SH-SY5Y (cell line): ENCODE measurements around the gene GAS7.

Experiments
- GATA2 ChIP-seq: IDR thresholded peaks from 2 replicates; pipeline ENCODE4 v1.6.1; 2011; ENCODE audit warnings: mild to moderate bottlenecking, low read depth, low read length
- GATA3 ChIP-seq: IDR thresholded peaks from 2 replicates; pipeline ENCODE4 v1.6.1; 2011; ENCODE audit warnings: low read depth, mild to moderate bottlenecking, low read length, moderate library complexity

The GAS7 gene

DNA sequence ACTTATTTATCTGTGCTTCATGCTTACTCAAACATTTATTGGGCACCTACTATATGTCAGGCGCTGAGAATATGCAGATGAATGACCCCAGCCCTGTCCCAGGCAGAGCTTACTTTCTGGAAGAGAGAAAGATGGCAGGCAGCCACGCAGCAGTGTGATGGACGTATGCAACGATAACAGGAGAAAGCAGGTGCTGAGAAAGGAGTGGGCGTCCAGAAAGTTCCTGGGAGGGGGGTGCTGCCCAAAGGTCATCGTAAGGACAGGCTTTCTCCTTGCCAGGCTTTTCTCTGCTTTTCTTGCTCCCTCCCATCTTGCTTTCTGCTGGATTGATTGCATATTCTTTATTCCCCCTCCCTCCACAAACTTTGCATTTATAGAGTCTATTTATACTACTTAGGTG is 124.5 kb downstream of the GAS7 start:
- TF ChIP-seq GATA2 (no peak), GATA3 (no peak)

- TF ChIP-seq GATA2 = no peak
- no peak for TF ChIP-seq GATA3
Observed at GRCh38 chr17:10072556-10073425, 125.6 kb downstream of the GAS7 start.

DNA sequence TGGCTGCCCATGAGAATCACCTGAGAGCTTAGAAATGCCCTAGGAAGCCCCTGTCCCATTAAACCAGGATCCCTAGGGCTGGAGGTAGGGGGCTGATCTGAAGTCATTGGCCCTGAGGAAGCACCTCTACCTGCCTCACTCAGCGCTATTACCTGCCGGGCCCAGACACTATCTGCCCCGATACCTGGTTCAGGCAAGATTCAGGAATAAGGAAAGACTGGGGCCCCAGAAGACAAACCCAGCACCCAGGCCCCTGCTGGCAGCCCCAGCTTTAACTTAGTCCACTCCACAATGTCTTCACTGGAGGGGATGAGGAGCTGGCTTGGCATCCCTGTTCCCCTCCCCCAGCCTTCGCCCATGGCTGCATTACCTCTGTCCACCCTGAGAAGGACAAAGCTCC is 126.3 kb downstream of the GAS7 start:
- TF ChIP-seq GATA3 (no peak), GATA2 (no peak)

GRCh38 chr17:10071141-10071540 is 127.3 kb downstream of the GAS7 start:
- TF ChIP-seq GATA2 (no peak), GATA3 (no peak)

- TF ChIP-seq GATA3 (no peak), GATA2 (no peak)
Observed at GRCh38 chr17:10070690-10071089, 127.7 kb downstream of the GAS7 start.

DNA sequence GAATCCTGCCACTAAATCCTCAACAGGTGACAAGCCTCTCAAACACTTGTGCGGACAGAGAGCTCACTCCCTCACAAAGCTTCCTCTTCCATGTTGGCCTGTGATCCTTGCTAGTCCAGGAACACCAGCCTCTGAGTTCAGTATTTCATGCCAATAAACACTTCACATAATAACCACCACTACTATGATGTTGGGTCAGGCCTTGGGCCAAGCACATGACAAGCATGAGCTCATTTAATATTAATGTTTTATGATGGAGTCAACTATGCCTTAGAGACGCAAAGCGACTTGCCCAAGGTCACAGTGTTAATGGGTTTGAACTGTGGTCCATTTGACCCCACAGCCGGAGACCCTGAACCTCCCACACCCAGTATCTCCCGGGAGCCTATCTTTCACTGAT is 129.1 kb downstream of the GAS7 start:
- TF ChIP-seq GATA3 = no peak
- no peak for TF ChIP-seq GATA2

GRCh38 chr17:10067446-10068143 is 130.8 kb downstream of the GAS7 start:
- TF ChIP-seq GATA2 (no peak), GATA3 (no peak)

GRCh38 chr17:10064536-10064935 is 133.9 kb downstream of the GAS7 start:
- TF ChIP-seq GATA2 = no peak
- no peak for TF ChIP-seq GATA3

GRCh38 chr17:10063730-10064241 is 134.6 kb downstream of the GAS7 start:
- no peak for TF ChIP-seq GATA3
- TF ChIP-seq GATA2 = no peak

- no peak for TF ChIP-seq GATA3
- no peak for TF ChIP-seq GATA2
Observed at GRCh38 chr17:10062691-10063385, 135.6 kb downstream of the GAS7 start.

DNA sequence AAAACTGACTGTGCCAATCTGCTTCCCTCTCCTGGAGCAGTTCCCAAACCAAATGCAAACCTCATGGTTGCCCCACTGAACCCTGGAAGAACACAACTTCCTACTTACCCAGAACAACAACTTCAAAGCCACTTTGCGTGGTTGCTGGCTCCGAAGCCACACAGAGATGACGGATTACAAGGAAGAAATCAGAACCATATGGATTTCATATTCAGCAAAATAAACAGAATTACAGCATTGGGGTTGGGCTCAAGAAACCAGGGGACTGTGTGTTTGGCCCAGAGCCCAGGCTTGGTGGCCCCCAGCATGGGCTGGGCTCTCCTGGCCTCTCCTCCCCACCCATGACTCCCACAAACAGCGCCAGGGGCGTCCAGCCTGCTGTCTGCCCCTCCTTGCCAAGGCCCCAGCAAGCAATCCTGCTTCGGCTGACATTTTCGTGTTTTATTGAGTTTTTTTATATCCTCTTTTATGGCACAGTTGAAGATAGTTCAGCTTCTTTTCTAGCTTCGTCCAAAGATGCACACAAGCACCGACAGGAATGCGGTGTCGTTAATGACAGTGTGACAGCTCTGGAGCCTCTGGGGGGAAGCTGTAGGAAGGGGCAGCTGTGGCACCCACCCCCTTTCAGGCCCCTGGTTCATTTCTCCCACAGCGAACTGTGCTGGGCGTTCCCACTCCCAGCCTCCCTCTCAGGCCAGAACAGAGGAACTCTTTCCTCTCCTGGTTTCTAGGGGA is 137.1 kb downstream of the GAS7 start:
- TF ChIP-seq GATA2 (no peak), GATA3 (no peak)

DNA sequence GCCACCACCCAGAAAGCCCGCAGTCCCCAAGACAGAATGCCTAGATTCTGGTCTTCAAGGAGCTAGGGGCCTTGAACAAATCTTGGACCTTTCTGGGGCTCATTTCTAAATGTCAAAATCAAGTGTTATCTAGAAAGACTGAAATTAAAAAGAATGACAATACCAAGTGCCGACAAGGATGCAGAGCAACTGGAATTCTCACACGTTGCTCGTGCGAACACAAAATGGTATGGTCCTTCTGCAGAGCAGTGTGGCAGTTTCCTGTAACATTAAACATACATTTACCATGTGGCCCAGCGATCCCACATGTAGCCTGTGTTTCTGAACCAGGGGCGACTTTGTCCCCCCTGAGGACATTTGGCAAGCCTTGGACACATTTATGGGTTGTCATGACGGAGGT is 137.9 kb downstream of the GAS7 start:
- no peak for TF ChIP-seq GATA3

DNA sequence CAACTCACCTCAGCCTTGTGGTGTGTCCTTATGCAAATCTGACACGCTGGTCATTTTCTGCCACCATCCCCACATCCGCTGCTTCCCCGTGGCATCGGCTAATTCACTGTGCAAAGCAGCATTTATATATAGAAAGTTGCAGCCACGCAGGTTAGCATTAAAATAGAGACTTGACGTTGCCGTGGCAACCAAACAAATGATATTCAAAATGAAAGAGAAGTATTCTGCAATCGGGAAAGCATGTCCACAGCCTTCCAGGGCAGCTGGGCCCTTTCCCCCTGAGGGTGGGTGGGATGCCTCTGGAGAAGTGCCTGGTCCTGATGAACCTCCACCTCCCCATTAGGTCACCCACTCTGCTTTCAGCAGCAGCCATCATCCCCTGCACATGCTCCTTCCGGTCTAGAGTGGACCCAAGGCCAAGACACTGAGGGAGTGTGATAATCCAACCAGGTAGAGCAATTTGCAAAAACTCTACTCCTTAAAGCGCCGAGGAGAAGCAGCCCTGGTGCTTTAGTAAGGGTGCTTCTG is 138.7 kb downstream of the GAS7 start:
- no peak for TF ChIP-seq GATA3
- no peak for TF ChIP-seq GATA2
